ENCODE data around the gene MICB.

DNA sequence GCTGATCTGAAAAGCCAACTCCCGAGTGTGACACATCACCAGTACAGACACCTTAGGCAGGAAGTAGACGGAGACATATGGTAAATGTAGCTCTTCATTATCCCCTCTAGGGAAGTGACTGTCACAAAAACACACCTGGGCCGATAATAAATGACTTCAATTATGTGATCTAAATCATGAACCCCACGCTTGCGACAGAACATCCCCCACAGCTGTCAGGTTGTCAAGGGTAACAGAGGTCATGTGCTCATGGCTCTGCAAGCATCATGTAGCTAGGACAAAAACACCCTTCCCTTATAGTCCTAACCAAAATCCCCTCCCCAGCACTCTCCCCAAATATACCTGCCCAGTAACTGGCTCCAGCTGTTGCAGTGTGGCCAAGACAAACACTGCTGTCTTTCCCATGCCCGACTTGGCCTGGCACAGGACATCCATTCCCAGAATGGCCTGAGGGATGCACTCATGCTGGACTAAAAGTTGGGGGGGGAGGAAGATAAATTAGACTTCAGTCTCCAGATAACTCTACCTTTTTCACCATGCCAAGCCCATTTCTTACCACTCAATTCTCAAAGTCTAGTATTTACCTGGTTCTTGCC, 41.0 kb downstream of the MICB start:
- TF ChIP-seq POLR2A (IDR thresholded peaks at IDR 0.05; ENCODE audit: borderline replicate concordance, extremely low read depth, insufficient read depth, insufficient read length) (no peak), POLR2AphosphoS5 (IDR thresholded peaks at IDR 0.05; ENCODE audit: low read depth, low read length) (no peak), RAD21 (IDR thresholded peaks at IDR 0.05; ENCODE audit: low read depth) (no peak), EZH2 (IDR thresholded peaks at IDR 0.05) (no peak), EZH2phosphoT487 (IDR thresholded peaks at IDR 0.05; ENCODE audit: borderline replicate concordance) (no peak), EGR1 (IDR thresholded peaks at IDR 0.05; ENCODE audit: low read depth) (no peak), ELF1 (IDR thresholded peaks at IDR 0.05; ENCODE audit: borderline replicate concordance, low read depth) (no peak)
- TF ChIP-seq, protein P1, sequence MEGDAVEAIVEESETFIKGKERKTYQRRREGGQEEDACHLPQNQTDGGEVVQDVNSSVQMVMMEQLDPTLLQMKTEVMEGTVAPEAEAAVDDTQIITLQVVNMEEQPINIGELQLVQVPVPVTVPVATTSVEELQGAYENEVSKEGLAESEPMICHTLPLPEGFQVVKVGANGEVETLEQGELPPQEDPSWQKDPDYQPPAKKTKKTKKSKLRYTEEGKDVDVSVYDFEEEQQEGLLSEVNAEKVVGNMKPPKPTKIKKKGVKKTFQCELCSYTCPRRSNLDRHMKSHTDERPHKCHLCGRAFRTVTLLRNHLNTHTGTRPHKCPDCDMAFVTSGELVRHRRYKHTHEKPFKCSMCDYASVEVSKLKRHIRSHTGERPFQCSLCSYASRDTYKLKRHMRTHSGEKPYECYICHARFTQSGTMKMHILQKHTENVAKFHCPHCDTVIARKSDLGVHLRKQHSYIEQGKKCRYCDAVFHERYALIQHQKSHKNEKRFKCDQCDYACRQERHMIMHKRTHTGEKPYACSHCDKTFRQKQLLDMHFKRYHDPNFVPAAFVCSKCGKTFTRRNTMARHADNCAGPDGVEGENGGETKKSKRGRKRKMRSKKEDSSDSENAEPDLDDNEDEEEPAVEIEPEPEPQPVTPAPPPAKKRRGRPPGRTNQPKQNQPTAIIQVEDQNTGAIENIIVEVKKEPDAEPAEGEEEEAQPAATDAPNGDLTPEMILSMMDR (IDR thresholded peaks at IDR 0.05 in 2 of 3, conservative IDR thresholded peaks at IDR 0.05 in 1 of 3; ENCODE audit: borderline replicate concordance in 1 of 3, insufficient read depth in 1 of 3, low read depth in 2 of 3, low read length in 2 of 3) = no peak
- TF ChIP-seq, protein P2, sequence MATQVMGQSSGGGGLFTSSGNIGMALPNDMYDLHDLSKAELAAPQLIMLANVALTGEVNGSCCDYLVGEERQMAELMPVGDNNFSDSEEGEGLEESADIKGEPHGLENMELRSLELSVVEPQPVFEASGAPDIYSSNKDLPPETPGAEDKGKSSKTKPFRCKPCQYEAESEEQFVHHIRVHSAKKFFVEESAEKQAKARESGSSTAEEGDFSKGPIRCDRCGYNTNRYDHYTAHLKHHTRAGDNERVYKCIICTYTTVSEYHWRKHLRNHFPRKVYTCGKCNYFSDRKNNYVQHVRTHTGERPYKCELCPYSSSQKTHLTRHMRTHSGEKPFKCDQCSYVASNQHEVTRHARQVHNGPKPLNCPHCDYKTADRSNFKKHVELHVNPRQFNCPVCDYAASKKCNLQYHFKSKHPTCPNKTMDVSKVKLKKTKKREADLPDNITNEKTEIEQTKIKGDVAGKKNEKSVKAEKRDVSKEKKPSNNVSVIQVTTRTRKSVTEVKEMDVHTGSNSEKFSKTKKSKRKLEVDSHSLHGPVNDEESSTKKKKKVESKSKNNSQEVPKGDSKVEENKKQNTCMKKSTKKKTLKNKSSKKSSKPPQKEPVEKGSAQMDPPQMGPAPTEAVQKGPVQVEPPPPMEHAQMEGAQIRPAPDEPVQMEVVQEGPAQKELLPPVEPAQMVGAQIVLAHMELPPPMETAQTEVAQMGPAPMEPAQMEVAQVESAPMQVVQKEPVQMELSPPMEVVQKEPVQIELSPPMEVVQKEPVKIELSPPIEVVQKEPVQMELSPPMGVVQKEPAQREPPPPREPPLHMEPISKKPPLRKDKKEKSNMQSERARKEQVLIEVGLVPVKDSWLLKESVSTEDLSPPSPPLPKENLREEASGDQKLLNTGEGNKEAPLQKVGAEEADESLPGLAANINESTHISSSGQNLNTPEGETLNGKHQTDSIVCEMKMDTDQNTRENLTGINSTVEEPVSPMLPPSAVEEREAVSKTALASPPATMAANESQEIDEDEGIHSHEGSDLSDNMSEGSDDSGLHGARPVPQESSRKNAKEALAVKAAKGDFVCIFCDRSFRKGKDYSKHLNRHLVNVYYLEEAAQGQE (IDR thresholded peaks at IDR 0.05; ENCODE audit: low read depth) = no peak
- TF ChIP-seq, protein P3, sequence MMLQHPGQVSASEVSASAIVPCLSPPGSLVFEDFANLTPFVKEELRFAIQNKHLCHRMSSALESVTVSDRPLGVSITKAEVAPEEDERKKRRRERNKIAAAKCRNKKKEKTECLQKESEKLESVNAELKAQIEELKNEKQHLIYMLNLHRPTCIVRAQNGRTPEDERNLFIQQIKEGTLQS (IDR thresholded peaks at IDR 0.05) = no peak

Measured in HCT116 (cell line).